Uterus (tissue), 4 donors: Measurements from ENCODE around the gene ALDH16A1. TPM values are rescaled to one million over a fixed set of nuclear protein-coding genes. Genes with fewer than 3 reads are reported as not detected.

Experiments
- DNase-seq, 2 donors: peaks; one replicate each; pipeline ENCODE4 v3.0.0-alpha.2; 2019 to 2020
- H3K27ac ChIP-seq, 2 donors: fragments of 200-600 bp; sonication (generic); 1 replicate in 1 of 2; 2 replicates in 1 of 2; pipeline ENCODE4 v1.5.1; 2016 to 2018
- H3K27me3 ChIP-seq, 2 donors: fragments of 200-600 bp; sonication (generic); one replicate each; pipeline ENCODE4 v1.5.1; 2018 to 2019; ENCODE audit warnings: control low read depth in 1 of 2
- H3K36me3 ChIP-seq, 2 donors: fragments of 200-600 bp; sonication (generic); one replicate each; pipeline ENCODE4 v1.5.1; 2019; ENCODE audit warnings: control low read depth in 1 of 2
- H3K4me1 ChIP-seq, 2 donors: fragments of 200-600 bp; sonication (generic); one replicate each; pipeline ENCODE4 v1.5.1; 2018 to 2019; ENCODE audit warnings: control low read depth in 1 of 2
- H3K4me3 ChIP-seq, 2 donors: fragments of 200-600 bp; sonication (generic); 1 replicate in 1 of 2; 2 replicates in 1 of 2; pipeline ENCODE4 v1.5.1; 2018 to 2019; ENCODE audit warnings: mild to moderate bottlenecking in 1 of 2
- H3K9me3 ChIP-seq, 2 donors: fragments of 200-600 bp; sonication (generic); one replicate each; pipeline ENCODE4 v1.5.1; 2019; ENCODE audit warnings: control low read depth in 1 of 2
- CTCF ChIP-seq, 4 experiments: fragments of 200-600 bp in 2 of 4; fragments of 450-650 bp in 2 of 4; sonication (generic) in 2 of 4; IDR thresholded peaks; one replicate each; pipeline ENCODE4 v1.5.1; 2016 to 2019; ENCODE audit warnings: antibody characterized with exemption in 4 of 4, mild to moderate bottlenecking in 2 of 4, moderate library complexity in 1 of 4
- POLR2A ChIP-seq, 2 donors: fragments of 450-650 bp; IDR thresholded peaks; one replicate each; pipeline ENCODE4 v1.6.1; 2016; ENCODE audit warnings: antibody characterized with exemption in 2 of 2, mild to moderate bottlenecking in 1 of 2, moderate library complexity in 1 of 2
- intact Hi-C: fragments of 100-400 bp; cut with DNase I; formaldehyde crosslinking; loops from one replicate; pipeline ENCODE4 v1.15.1; 2023; ENCODE audit warnings: low total_unique reads
- total RNA-seq, 4 donors: library from RNA; depleted of rRNA in 3 of 4; stranded (reverse); fragments of >200 nt in 3 of 4; gene quantifications; one replicate each; pipeline versions ENCODE4 v1.1.0 to v1.2.4, GENCODE V29; 2014 to 2023
- donor health status: DM: yes; HTN: yes; CAD: no.

The ALDH16A1 gene
- total RNA-seq, 4 donors from 2014 or later, result 13.5 to 40.8 (median 34.5) TPM

GRCh38 chr19:49463960-49464740, 11.1 kb downstream of the ALDH16A1 start:
- no peak for DNase-seq
- intact Hi-C loops, result no loop called here
- H3K27me3 ChIP-seq, result no peaks in the 10 kb centered on the region
- H3K4me1 ChIP-seq, result no peaks in the 10 kb centered on the region
- H3K27ac ChIP-seq, result no peak overlapping the region
- no peak overlapping the region for H3K4me3 ChIP-seq
- H3K36me3 ChIP-seq, result no peaks in the 10 kb centered on the region
- H3K9me3 ChIP-seq, result no peaks in the 10 kb centered on the region
- TF ChIP-seq POLR2A (IDR thresholded peaks at IDR 0.05), result no peak
- no peak for TF ChIP-seq CTCF (IDR thresholded peaks at IDR 0.05)

- Histone ChIP-seq H3K27ac (no peak overlapping the region), H3K27me3 (no peaks in the 10 kb centered on the region), H3K4me1 (no peaks in the 10 kb centered on the region), H3K36me3 (no peaks in the 10 kb centered on the region), H3K4me3 (no peak overlapping the region), H3K9me3 (no peaks in the 10 kb centered on the region)
- TF ChIP-seq CTCF (IDR thresholded peaks at IDR 0.05) (no peak), POLR2A (IDR thresholded peaks at IDR 0.05) (no peak)
- intact Hi-C loops, result no loop called here
- no peak for DNase-seq
These were observed 12.3 kb downstream of the ALDH16A1 start for GRCh38 chr19:49465371-49465770.

- Histone ChIP-seq H3K4me3 (no peak overlapping the region), H3K27me3 (no peaks in the 10 kb centered on the region), H3K27ac (peak overlapping the region; percentile 51 to 57), H3K9me3 (no peaks in the 10 kb centered on the region), H3K36me3 (no peaks in the 10 kb centered on the region), H3K4me1 (no peaks in the 10 kb centered on the region)
- intact Hi-C loops, result no loop called here
- no peak for DNase-seq
- no peak for TF ChIP-seq CTCF (IDR thresholded peaks at IDR 0.05)
- no peak for TF ChIP-seq POLR2A (IDR thresholded peaks at IDR 0.05)
These were observed 15.2 kb downstream of the ALDH16A1 start for GRCh38 chr19:49468199-49468598.

GRCh38 chr19:49468746-49469447, 15.9 kb downstream of the ALDH16A1 start:
- DNase-seq, result peak; percentile 61 to 84

More at GRCh38 chr19:49468746-49469447, 15.9 kb downstream of the ALDH16A1 start:
- peak overlapping the region; percentile 51 to 57 for H3K27ac ChIP-seq
- no peak overlapping the region for H3K4me3 ChIP-seq
- no peaks in the 10 kb centered on the region for H3K27me3 ChIP-seq
- intact Hi-C loops, result no loop called here
- no peak for TF ChIP-seq POLR2A (IDR thresholded peaks at IDR 0.05)
- TF ChIP-seq CTCF (IDR thresholded peaks at IDR 0.05), result no peak
- no peaks in the 10 kb centered on the region for H3K9me3 ChIP-seq
- no peaks in the 10 kb centered on the region for H3K4me1 ChIP-seq
- no peaks in the 10 kb centered on the region for H3K36me3 ChIP-seq
